ENCODE measurements around the gene PITPNM1.

The PITPNM1 gene

GRCh38 chr11:67463680-67464410 lies 41.3 kb downstream of the PITPNM1 start:
- FAIRE-seq: no peak

DNA sequence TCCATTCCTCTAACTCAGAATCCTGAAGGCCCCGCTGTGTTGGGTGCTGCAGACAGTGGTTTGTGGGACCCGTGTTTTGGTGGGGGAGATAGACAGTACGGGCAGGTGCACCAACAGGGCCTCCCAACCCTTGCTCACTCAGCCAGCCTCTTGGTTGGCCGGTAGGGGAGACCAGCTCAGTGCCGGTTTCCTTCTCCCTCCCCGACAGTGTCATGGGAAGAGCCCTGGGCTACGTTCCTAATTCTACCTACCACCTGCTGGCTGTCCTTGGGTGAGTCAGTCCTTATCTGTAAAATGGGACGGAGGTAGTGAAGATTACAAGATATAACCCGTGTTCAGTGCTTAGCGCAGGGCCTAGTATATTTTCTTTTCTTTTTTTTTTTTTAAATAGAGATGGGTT lies 42.0 kb downstream of the PITPNM1 start:
- no peak for FAIRE-seq

- FAIRE-seq: no peak
Measured at GRCh38 chr11:67458266-67458665, 46.9 kb downstream of the PITPNM1 start.

GRCh38 chr11:67457453-67457852 lies 47.7 kb downstream of the PITPNM1 start:
- FAIRE-seq: no peak

DNA sequence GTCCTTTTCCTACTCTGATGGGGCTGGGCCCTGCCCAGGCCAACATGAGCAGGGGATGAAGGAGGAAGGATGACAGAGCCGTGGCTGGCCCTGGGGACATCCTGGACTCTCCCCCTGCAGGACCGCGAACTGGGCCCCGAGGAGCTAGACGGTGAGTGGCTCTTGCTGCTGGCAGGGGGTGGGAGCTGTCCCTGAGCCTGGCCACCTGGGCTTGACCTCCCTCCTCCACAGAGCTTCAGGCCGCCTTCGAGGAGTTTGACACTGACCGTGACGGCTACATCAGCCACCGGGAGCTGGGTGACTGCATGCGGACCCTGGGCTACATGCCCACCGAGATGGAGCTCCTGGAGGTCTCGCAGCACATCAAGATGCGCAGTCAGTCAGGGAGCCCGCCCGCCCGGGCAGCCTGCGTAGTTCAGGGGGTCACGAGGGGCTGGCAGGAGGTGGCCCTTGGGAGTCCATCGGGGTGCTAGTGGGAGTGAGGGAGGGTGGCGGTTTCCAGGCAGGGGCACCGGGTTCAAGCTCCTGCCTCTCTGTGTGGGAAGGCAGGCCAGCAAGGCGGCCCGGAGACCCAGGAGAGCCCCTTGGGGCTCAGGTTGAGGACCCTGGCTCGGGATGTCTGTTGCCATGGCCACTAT lies 49.0 kb downstream of the PITPNM1 start:
- FAIRE-seq: no peak

- FAIRE-seq: no peak
Measured at GRCh38 chr11:67455054-67455453, 50.1 kb downstream of the PITPNM1 start, which contains the start of gene CABP4. Gene CABP4 (plus strand): TSS chr11:67455354. CDS start chr11:67455424, 70 bp downstream.

DNA sequence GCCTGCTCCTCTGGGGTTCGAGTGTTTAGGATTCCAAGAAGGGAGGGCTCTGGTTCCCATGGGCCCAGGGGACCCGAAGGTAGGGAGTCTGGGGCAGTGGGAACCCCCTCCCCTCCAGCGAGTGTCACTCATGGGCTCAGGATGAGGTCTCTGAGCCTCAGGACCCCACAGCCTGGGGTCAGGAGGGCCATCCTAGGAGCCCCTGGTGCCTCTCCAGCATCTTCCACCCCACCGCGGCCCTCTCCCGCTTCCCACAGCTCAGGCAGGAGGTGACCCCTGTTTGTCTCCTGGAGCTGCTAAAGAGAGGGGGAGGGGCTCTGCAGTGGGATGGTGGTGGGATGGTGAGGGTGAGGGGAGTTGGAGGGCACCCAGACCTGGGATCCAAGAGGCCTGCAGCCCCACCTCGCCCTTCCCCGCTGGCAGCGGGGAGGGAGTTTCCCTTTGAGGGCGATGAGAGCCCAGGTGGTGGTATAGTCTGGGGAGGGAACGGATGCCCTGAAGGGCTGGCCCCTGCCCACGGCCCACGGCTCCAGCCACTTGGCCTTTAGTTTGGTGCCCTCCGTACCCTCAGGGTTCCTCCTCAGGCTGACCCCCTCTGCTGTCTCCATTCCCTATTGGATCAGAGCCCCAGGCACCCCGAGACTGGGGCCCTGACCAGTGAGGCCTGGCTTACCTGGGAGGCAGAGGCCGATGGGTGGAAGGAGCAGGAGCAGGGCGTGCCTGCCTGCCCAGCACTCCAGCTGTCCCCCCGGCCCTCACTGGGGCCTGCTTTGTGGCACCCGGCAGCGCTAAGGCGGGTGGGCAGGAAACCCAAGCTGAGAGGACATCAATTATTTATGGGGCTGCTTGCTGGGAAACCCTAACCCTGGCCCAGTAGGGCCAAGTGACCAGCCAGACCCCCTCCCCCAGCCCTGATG lies 51.1 kb downstream of the PITPNM1 start:
- no peak for FAIRE-seq

- FAIRE-seq: no peak
Measured at GRCh38 chr11:67452141-67452952, 52.8 kb downstream of the PITPNM1 start, which contains the start of gene GPR152. Gene GPR152 (minus strand): TSS chr11:67452729. CDS start chr11:67452724, 5 bp downstream.

- FAIRE-seq: no peak
Measured at GRCh38 chr11:67451658-67451976, 53.5 kb downstream of the PITPNM1 start.

- no peak for FAIRE-seq
Measured at GRCh38 chr11:67450796-67451657, 54.1 kb downstream of the PITPNM1 start.

DNA sequence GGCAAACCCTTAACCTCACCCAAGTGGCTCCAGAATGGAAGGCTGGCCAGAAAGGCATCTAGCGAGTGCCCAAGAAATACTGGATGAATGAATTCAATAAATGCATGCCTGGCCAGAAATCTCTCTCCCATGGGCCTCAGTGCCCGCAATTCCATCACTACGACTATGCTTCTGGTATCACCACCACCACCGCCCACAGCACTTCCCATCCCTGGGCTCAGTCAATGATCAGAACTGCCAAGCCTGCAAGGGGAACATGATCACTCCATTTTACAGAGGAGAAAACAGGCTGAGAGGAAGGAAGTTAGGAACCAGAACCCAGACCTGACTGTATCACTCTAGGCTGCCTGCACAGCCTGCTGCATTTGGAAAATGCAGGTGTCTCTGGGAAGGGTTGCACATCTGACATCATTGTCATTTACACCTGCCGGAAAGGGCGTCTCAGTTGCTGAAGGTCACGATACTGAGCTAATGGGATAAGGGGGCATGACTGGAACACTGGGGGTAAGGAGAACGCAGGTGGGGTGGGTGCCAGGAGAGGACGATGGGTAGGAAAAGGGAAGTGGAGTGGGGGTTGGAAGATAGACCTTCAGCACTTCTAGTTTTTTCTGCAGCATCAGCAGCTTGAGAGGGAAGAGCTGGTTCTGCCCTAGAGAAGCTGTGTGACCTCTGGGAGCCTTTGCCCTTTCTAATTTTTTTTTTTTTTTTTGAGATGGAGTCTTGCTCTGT lies 55.9 kb downstream of the PITPNM1 start:
- no peak for FAIRE-seq

DNA sequence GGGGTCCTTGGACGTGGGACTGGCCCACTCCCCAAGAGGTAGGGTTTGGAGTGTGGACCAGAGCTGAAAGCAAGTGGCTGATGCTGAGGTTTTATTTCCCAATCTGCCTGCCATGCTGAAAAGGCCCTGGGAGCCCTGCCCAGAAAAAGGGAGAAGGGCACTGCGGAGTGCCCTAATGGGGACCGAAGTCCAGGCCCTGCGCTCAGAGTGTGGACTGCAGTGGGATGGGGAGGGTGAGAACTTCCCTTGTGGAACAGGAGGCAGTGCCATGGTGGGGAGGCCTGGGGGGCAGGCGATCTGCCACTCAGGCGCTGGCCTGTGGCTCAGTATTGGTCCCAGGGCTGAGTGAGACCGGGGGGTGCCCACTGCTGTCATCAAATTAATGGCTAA lies 56.9 kb downstream of the PITPNM1 start:
- FAIRE-seq: no peak

DNA sequence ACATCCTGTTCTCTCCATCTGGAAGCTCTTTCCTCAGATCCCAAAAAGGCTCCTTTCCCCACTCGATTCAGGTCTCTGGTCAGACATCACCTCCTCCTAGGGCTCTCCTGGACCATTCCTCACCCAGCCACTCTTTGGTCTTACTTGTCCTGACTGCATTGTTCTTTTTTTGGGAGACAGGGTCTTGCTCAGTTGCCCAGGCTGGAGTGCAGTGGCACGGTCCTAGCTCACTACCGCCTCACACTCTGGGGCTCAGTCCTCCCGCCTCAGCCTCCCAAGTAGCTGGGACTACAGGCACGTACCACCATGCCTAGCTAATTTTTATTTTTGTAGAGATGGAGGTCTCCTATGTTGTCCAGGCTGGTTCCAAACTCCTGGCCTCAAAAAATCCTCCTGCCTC lies 59.6 kb downstream of the PITPNM1 start:
- no peak for FAIRE-seq

DNA sequence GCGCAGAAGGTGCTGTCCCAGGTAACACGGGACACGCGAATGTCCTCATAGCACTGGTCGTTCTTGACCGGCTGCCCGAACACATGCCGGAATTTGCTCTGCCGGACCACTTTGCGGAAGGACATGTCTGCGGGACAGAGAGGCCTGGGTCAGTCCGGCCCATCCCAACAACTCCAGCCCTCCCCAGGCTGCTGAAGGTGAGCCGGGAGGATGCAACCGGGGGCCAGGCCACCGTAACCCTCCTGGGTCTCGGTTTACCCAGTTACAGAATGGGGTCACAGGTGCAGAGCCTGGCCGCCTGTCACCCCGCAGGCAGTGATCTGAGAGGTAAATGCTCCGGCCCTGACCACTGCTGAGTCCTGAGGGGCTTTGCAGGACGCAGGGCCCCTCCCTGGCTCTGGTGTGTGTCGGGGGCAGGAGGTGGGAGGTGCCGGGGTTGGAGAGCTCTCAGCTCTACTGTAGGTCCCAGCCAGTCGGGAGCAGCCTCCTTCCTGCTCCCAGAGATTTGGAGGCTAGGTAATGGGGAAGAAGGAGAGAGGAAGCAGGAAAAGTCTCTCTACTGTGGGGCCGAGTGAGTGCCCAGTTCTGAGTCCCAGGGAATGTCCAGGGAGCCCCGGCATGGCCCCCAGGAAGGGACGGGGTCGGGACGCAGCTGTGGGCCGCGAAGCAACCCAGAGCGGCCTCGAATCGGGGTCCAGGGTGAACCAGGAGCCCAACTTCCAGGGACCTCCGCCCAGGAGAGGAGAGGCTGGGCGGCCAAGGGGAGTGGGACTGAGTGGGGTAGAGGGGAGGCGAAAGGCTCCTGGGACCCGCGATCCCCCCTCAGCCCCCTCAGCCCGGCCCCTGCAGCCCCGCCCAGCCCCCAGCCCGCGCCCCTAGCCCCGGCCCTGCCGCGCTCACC lies 62.4 kb downstream of the PITPNM1 start:
- no peak for FAIRE-seq
